ENCODE data around the gene DSCAM. TPM values are rescaled to one million over a fixed set of nuclear protein-coding genes. Genes with fewer than 3 reads are reported as not detected.

DSCAM gene
- total RNA-seq, 1 experiment from 2014 or later: 0.13 TPM

DNA sequence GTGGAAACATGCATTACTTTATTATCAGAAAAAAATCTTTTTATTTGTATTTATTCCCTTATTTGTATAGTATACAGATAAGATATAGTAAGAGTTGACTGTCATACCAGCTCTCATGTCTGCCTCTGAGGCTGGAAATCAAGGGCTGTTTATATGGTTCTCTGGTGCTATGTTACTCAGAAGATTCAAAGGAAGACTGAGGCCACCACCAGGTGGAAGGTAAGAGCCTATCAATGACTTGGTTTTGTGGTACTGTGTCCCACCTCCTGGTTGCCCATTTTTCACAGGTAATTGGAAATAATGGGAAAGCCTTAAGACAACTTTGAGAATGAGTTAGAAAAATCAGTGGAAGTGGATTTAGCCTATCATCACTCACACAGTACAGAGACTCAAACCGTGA is 342.1 kb downstream of the DSCAM start (continued):
- TF ChIP-seq RELA (CRISPR knock-in tag; IDR thresholded peaks at IDR 0.05; ENCODE audit: borderline replicate concordance) (no peak), MXD4 (CRISPR knock-in tag; IDR thresholded peaks at IDR 0.05; ENCODE audit: borderline replicate concordance) (no peak), GRHL2 (CRISPR knock-in tag; IDR thresholded peaks at IDR 0.05; ENCODE audit: insufficient replicate concordance, severe bottlenecking) (no peak)

DNA sequence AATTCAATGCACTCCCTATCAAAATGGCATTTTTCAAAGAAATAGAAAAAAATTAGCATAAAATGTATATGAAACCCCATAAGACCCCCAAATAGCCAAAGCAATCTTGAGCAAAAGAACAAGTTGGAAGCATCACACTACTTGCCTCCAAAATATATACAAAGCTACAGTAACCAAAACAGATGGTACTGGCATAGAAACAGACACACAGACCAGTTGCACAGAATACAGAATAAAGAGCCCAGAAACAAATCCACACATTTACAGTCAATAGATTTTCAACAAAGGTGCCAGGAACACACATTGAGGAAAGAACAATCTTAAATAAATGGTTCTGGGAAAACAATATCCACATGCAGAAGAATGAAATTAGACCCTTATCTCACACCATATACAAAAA is 350.8 kb downstream of the DSCAM start:
- Mint-ChIP-seq H3K4me1 (no peaks in the 10 kb centered on the region), H3K27me3 (ENCODE audit: low read depth) (no peaks in the 10 kb centered on the region; the same call in 1 of the 2 replicates), H3K36me3 (peaks cover 7% of the 10 kb centered on the region; the same call in 1 of the 2 replicates), H3K4me3 (no peak overlapping the region), H3K9me3 (peaks cover 17% of the 10 kb centered on the region), H3K27ac (no peak overlapping the region)
- POLR2A ChIA-PET: no interaction called here
- DNase-seq (ENCODE audit: low spot score) (no peak), ATAC-seq (no peak)
- CTCF ChIA-PET: no interaction called here
- TF ChIP-seq, protein P1, sequence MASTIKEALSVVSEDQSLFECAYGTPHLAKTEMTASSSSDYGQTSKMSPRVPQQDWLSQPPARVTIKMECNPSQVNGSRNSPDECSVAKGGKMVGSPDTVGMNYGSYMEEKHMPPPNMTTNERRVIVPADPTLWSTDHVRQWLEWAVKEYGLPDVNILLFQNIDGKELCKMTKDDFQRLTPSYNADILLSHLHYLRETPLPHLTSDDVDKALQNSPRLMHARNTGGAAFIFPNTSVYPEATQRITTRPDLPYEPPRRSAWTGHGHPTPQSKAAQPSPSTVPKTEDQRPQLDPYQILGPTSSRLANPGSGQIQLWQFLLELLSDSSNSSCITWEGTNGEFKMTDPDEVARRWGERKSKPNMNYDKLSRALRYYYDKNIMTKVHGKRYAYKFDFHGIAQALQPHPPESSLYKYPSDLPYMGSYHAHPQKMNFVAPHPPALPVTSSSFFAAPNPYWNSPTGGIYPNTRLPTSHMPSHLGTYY (CRISPR knock-in tag; IDR thresholded peaks at IDR 0.05): no peak
- TF ChIP-seq JUN (CRISPR knock-in tag; IDR thresholded peaks at IDR 0.05) (no peak), ATF1 (CRISPR knock-in tag; IDR thresholded peaks at IDR 0.05) (no peak)
- TF ChIP-seq, protein P2, sequence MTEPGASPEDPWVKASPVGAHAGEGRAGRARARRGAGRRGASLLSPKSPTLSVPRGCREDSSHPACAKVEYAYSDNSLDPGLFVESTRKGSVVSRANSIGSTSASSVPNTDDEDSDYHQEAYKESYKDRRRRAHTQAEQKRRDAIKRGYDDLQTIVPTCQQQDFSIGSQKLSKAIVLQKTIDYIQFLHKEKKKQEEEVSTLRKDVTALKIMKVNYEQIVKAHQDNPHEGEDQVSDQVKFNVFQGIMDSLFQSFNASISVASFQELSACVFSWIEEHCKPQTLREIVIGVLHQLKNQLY (CRISPR knock-in tag; IDR thresholded peaks at IDR 0.05): no peak
- TF ChIP-seq, protein P3, sequence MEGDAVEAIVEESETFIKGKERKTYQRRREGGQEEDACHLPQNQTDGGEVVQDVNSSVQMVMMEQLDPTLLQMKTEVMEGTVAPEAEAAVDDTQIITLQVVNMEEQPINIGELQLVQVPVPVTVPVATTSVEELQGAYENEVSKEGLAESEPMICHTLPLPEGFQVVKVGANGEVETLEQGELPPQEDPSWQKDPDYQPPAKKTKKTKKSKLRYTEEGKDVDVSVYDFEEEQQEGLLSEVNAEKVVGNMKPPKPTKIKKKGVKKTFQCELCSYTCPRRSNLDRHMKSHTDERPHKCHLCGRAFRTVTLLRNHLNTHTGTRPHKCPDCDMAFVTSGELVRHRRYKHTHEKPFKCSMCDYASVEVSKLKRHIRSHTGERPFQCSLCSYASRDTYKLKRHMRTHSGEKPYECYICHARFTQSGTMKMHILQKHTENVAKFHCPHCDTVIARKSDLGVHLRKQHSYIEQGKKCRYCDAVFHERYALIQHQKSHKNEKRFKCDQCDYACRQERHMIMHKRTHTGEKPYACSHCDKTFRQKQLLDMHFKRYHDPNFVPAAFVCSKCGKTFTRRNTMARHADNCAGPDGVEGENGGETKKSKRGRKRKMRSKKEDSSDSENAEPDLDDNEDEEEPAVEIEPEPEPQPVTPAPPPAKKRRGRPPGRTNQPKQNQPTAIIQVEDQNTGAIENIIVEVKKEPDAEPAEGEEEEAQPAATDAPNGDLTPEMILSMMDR (IDR thresholded peaks at IDR 0.05): no peak

DNA sequence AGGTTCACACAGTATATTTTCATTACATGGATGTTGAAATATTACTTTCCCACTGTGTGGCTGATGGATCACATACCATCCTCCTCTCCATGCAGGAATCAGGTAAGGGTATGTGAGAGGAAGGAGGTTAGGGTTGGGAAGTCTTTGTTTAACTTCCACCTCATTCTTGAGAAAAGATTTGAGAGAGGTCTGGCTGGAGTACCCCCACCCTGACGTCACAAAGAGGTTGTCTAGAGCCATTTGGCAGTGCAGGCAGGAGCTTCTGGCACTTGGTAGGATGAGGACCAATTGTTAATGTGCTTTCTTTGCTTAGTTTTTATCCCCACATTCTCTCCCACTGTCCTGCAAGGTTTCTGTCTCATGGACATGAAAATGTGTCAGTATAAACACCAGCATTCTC is 356.6 kb downstream of the DSCAM start:
- H3K4me1 Mint-ChIP-seq: peaks cover 4% of the 10 kb centered on the region
- H3K4me3 Mint-ChIP-seq: no peak overlapping the region
- CTCF ChIA-PET: no interaction called here
- peaks cover 7% of the 10 kb centered on the region; the same call in 1 of the 2 replicates for H3K36me3 Mint-ChIP-seq
- ATAC-seq (no peak), DNase-seq (ENCODE audit: low spot score) (no peak)
- no peaks in the 10 kb centered on the region; the same call in 1 of the 2 replicates for H3K27me3 Mint-ChIP-seq (ENCODE audit: low read depth)
- peaks cover 22% of the 10 kb centered on the region for H3K9me3 Mint-ChIP-seq
- POLR2A ChIA-PET: no interaction called here
- H3K27ac Mint-ChIP-seq: no peak overlapping the region
- TF ChIP-seq OVOL2 (CRISPR knock-in tag; IDR thresholded peaks at IDR 0.05; ENCODE audit: borderline replicate concordance): no peak
- no peak for TF ChIP-seq ZNF423 (CRISPR knock-in tag; IDR thresholded peaks at IDR 0.05)
- TF ChIP-seq, protein P4, sequence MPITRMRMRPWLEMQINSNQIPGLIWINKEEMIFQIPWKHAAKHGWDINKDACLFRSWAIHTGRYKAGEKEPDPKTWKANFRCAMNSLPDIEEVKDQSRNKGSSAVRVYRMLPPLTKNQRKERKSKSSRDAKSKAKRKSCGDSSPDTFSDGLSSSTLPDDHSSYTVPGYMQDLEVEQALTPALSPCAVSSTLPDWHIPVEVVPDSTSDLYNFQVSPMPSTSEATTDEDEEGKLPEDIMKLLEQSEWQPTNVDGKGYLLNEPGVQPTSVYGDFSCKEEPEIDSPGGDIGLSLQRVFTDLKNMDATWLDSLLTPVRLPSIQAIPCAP (CRISPR knock-in tag; IDR thresholded peaks at IDR 0.05): no peak
- no peak for TF ChIP-seq CREB1 (CRISPR knock-in tag; IDR thresholded peaks at IDR 0.05)
- TF ChIP-seq, protein P5, sequence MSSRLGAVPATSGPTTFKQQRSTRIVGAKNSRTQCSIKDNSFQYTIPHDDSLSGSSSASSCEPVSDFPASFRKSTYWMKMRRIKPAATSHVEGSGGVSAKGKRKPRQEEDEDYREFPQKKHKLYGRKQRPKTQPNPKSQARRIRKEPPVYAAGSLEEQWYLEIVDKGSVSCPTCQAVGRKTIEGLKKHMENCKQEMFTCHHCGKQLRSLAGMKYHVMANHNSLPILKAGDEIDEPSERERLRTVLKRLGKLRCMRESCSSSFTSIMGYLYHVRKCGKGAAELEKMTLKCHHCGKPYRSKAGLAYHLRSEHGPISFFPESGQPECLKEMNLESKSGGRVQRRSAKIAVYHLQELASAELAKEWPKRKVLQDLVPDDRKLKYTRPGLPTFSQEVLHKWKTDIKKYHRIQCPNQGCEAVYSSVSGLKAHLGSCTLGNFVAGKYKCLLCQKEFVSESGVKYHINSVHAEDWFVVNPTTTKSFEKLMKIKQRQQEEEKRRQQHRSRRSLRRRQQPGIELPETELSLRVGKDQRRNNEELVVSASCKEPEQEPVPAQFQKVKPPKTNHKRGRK (CRISPR knock-in tag; IDR thresholded peaks at IDR 0.05; ENCODE audit: borderline replicate concordance): no peak
- TF ChIP-seq, protein P6, sequence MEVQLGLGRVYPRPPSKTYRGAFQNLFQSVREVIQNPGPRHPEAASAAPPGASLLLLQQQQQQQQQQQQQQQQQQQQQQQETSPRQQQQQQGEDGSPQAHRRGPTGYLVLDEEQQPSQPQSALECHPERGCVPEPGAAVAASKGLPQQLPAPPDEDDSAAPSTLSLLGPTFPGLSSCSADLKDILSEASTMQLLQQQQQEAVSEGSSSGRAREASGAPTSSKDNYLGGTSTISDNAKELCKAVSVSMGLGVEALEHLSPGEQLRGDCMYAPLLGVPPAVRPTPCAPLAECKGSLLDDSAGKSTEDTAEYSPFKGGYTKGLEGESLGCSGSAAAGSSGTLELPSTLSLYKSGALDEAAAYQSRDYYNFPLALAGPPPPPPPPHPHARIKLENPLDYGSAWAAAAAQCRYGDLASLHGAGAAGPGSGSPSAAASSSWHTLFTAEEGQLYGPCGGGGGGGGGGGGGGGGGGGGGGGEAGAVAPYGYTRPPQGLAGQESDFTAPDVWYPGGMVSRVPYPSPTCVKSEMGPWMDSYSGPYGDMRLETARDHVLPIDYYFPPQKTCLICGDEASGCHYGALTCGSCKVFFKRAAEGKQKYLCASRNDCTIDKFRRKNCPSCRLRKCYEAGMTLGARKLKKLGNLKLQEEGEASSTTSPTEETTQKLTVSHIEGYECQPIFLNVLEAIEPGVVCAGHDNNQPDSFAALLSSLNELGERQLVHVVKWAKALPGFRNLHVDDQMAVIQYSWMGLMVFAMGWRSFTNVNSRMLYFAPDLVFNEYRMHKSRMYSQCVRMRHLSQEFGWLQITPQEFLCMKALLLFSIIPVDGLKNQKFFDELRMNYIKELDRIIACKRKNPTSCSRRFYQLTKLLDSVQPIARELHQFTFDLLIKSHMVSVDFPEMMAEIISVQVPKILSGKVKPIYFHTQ (CRISPR knock-in tag; IDR thresholded peaks at IDR 0.05): no peak
- TF ChIP-seq NR1H2 (CRISPR knock-in tag; IDR thresholded peaks at IDR 0.05): no peak
- TF ChIP-seq TEAD1 (CRISPR knock-in tag; IDR thresholded peaks at IDR 0.05): no peak
- TF ChIP-seq, protein P7, sequence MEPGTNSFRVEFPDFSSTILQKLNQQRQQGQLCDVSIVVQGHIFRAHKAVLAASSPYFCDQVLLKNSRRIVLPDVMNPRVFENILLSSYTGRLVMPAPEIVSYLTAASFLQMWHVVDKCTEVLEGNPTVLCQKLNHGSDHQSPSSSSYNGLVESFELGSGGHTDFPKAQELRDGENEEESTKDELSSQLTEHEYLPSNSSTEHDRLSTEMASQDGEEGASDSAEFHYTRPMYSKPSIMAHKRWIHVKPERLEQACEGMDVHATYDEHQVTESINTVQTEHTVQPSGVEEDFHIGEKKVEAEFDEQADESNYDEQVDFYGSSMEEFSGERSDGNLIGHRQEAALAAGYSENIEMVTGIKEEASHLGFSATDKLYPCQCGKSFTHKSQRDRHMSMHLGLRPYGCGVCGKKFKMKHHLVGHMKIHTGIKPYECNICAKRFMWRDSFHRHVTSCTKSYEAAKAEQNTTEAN (CRISPR knock-in tag; IDR thresholded peaks at IDR 0.05): no peak
- TF ChIP-seq NFYB (CRISPR knock-in tag; conservative IDR thresholded peaks at IDR 0.05; ENCODE audit: low read depth): no peak
- TF ChIP-seq, protein P8, sequence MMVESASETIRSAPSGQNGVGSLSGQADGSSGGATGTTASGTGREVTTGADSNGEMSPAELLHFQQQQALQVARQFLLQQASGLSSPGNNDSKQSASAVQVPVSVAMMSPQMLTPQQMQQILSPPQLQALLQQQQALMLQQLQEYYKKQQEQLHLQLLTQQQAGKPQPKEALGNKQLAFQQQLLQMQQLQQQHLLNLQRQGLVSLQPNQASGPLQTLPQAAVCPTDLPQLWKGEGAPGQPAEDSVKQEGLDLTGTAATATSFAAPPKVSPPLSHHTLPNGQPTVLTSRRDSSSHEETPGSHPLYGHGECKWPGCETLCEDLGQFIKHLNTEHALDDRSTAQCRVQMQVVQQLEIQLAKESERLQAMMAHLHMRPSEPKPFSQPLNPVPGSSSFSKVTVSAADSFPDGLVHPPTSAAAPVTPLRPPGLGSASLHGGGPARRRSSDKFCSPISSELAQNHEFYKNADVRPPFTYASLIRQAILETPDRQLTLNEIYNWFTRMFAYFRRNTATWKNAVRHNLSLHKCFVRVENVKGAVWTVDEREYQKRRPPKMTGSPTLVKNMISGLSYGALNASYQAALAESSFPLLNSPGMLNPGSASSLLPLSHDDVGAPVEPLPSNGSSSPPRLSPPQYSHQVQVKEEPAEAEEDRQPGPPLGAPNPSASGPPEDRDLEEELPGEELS (CRISPR knock-in tag; IDR thresholded peaks at IDR 0.05): no peak
- TF ChIP-seq RORB (CRISPR knock-in tag; IDR thresholded peaks at IDR 0.05): no peak
- TF ChIP-seq RELA (CRISPR knock-in tag; IDR thresholded peaks at IDR 0.05; ENCODE audit: borderline replicate concordance): no peak
- TF ChIP-seq JUN (CRISPR knock-in tag; IDR thresholded peaks at IDR 0.05): no peak
- no peak for TF ChIP-seq TCF7 (CRISPR knock-in tag; IDR thresholded peaks at IDR 0.05; ENCODE audit: low read depth)
